HFF-Myc (cell line): Measurements from ENCODE around the gene RSPH3.
A peak's percentile ranks its signal among the peaks of the same experiment; 100 is the strongest.
"Not testable (repeated sequence)": the region's sequence is repeated elsewhere in the genome, so short reads cannot be mapped to it uniquely, and the experiment has no call there.

Experiments used
- DNase-seq: peaks from one replicate; pipeline ENCODE4 v3.0.0-alpha.2; 2011; ENCODE audit warnings: low read depth; ENCODE audit errors: extremely low read depth
- H3K4me3 ChIP-seq: replicated peaks from 2 replicates; pipeline ENCODE4 v1.5.1; 2011; ENCODE audit warnings: low read depth, mild to moderate bottlenecking, control low read depth, low read length
- TF ChIP-seq, protein P1 (sequence below): IDR thresholded peaks from 2 replicates; pipeline ENCODE4 v1.5.1; 2012; ENCODE audit warnings: mild to moderate bottlenecking, low read depth, low read length, control low read depth; ENCODE audit errors: missing control alignments

The RSPH3 gene

DNA sequence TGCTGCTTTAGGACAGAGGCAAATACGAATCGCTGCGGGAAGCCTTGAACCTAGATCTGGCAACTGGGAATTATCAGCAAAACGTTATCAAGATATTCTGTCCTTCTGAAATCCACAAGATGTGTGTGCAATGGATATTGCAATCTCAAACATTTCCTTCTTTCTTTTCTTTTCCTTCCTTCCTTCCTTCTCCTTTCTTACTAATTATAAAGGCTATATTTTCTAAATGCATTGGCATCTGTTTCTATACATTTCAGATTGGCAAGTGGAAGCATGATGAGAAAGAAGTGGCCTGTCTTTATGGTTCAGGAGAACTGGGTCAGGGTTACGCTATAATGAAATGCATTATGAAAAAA is 42.8 kb upstream of the RSPH3 start:
- TF ChIP-seq, protein P1, sequence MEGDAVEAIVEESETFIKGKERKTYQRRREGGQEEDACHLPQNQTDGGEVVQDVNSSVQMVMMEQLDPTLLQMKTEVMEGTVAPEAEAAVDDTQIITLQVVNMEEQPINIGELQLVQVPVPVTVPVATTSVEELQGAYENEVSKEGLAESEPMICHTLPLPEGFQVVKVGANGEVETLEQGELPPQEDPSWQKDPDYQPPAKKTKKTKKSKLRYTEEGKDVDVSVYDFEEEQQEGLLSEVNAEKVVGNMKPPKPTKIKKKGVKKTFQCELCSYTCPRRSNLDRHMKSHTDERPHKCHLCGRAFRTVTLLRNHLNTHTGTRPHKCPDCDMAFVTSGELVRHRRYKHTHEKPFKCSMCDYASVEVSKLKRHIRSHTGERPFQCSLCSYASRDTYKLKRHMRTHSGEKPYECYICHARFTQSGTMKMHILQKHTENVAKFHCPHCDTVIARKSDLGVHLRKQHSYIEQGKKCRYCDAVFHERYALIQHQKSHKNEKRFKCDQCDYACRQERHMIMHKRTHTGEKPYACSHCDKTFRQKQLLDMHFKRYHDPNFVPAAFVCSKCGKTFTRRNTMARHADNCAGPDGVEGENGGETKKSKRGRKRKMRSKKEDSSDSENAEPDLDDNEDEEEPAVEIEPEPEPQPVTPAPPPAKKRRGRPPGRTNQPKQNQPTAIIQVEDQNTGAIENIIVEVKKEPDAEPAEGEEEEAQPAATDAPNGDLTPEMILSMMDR = no peak
- H3K4me3 ChIP-seq = no peak overlapping the region
- no peak for DNase-seq

DNA sequence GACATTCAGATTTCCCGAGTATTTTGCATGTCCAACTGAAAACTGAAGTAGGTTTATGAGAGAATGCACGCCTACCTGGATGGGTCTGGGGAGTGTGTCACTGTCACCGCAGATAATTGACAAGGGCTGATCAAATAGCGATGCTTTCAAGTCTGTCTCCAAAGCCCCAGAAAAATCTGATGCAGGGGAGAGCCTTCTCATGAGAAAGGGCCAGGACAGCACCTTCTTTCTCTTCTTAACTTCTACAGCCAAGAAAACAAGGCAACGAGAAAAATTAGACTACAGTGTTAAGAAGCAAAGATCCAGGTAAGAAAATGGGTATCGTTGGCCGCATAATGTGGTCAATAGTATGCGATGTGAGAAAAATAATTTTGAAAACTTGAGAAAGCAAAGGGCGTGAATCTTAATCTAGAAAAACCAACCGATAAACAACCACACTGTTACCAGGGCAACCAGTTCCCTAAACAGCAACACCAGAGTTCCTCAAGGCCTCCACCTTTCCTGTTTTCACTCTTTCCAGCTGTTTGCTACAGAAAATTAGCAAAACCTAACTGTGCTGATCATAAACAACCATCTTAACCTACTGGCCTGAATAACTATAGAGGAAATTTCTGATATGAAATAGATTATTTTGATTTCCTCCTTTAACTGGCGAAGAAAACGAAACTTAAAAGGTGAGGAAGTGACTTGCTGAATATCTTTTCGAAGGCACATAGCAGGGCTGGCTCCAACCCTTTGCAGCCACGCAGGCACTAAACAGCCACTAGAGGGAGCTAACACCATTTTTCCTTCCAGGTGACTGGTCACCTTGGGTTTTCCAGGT is 42.2 kb upstream of the RSPH3 start:
- TF ChIP-seq, protein P1 = peak; percentile 97
- H3K4me3 ChIP-seq = no peak overlapping the region
- peak; percentile 14 for DNase-seq

DNA sequence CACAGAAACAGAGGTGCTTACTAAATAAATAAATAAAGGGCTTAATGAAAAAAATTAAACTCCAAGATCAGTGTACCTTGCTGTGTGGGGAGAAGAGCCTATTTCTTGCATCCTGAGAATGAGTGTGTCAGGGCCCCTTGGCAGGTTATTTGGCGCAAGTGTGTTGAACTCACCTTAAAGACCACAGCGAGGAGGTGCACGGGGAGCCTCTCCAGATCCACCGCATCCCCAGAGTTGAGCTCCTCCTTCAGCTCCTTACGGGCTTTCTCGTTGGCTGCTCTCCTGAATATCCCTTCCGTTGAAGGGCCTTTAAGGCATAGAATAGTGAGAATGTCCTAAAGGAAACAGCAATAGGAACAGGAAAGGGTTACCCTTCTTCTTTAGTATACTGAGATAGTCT is 41.2 kb upstream of the RSPH3 start:
- no peak for DNase-seq

DNA sequence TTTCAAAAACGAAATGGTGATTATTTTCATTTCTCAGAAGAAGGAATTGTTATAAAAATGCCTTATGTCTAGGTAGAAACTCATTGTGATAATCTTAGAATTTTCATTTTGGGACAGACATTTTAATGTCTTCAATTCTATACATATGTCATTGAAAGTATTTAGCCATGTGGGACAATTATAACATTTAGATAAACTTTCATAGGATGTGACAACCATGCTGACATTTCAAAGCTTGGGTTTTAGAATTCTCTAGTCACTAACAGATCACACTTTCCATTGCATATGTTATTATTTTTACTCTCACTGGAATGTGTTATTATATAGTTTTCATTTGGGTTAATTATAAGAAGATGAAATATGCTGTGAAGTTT is 39.9 kb upstream of the RSPH3 start:
- no peak overlapping the region for H3K4me3 ChIP-seq
- DNase-seq = no peak
- TF ChIP-seq, protein P1 = no peak

More for the DNA sequence above, 41.2 kb upstream of the RSPH3 start:
- no peak overlapping the region for H3K4me3 ChIP-seq
- TF ChIP-seq, protein P1 = no peak

DNA sequence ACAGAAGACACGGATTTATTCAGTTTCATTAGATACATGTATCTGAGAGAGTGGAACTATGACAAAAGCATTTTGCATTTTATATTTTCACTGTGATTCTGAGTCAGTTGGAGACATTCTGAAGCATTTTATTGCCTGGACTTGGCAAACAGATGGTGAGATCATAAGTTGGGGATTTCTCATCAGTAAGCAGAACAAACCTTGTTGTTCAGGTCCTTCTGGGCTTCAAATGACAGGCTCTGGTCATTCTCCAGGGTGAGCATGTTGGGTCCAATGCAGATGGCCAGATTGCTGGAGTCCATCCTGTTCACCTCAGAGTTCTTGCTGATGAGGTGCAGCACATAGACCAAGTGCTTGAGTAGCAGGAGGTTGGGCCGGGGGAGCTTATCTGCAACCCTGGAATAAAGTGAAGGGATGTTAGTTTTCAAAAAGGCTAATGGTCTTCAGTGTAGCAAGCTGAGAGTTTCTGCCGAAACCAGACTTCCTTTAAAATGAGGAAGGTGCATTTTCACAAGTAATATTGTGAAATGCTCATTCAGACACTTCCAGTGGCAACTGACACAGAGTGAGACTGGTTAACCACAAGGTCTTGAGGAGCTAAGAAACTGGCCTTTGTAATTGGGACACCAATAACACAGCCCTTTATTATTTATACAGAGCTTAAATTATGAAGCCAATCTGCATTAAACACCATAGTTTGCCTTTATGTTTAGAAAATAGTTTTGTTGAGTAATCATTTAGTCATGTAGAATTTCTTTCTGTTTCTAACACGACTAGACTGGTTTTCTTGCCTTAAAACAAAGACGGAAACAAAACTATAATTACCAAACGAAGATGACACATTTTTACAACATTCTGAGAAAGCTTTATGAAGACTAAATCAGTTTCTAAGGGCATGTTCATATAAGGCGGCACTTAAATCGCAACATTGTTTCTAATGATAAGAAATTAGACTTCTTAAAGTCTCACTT is 39.2 kb upstream of the RSPH3 start:
- no peak overlapping the region for H3K4me3 ChIP-seq
- TF ChIP-seq, protein P1 = no peak
- DNase-seq = peak; percentile 4

DNA sequence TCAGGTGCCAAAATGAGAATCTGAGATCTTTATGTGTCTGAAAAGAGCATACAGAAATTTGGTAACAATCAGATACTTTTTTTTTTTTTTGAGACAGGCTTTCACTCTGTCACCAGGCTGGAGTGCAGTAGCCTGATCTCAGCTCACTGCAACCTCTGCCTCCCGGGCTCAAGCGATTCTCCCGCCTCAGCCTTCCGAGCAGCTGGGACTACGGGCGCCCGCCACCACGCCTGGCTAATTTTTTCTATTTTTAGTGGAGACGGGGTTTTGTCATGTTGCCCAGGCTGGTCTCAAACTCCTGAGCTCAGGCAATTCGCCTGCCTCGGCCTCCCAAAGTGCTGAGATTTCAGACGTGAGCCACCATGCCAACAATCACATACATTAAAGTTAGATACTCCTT is 38.3 kb upstream of the RSPH3 start:
- not testable (repeated sequence) for DNase-seq, H3K4me3 ChIP-seq

DNA sequence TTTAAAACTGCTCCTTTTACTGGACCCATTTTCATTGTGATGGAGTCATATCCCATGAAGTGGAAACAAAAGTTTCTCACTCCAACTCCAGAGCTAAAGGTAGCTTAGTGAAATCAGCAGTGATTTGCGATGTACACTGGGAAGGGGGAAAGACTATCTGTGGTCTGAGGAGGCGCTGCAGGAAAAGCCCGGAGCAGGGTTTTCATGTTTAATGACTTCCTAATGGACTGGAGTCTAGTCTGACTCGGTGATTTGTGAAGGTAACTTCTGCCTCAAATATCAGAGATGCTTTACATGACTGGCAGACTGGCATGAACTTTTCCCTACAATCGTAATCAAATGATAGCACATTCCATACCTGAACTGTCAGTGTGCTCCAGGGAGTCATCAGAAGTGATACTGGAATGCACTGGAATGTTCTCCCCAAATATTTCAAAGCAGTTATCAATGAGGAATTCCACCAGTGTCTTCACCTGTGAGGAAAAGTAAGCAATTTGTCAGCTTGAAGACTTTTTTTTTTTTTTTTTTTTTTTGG is 37.8 kb upstream of the RSPH3 start:
- TF ChIP-seq, protein P1 = no peak
- no peak overlapping the region for H3K4me3 ChIP-seq
- DNase-seq = no peak
